ENCODE measurements around the gene CORIN. TPM values are rescaled to one million over a fixed set of nuclear protein-coding genes. Genes with fewer than 3 reads are reported as not detected.

Gene CORIN
- total RNA-seq, 2 experiments from 2014 or later: 0.22 TPM; not detected in 1

DNA sequence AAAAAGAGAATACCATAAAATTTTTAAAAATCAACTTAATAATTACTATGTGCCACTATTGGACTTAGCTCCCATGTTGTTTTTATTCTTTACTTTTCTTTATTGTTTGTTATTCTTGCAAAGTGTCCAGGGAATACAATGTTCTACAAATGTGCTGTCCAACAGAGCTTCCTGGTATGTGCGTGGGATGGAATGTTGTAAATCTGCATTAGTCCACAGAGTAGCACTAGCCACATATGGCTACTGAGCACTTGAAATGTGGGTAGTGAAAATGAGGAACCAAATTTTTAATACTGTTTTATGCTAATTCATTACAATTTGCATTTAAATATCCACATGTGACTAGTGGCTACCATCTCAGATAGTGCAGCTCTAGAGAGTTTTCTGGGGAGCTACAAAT, 14.3 kb upstream of the CORIN start:
- no peak for DNase-seq
- no peaks in the 10 kb centered on the region for H3K27me3 Mint-ChIP-seq
- no peaks in the 10 kb centered on the region for H3K9me3 Mint-ChIP-seq
- ChIA-PET CTCF (interaction anchor here (0.7 kb wide), 1 partner anchor 483 kb away, joined by 3 read pairs; no protein-coding TSS in a partner anchor), POLR2A (no interaction called here)
- no peaks in the 10 kb centered on the region for H3K4me1 Mint-ChIP-seq
- H3K27ac Mint-ChIP-seq: no peak overlapping the region
- H3K36me3 Mint-ChIP-seq (ENCODE audit: low read depth): peaks cover 12% of the 10 kb centered on the region
- H3K4me3 Mint-ChIP-seq: no peak overlapping the region

DNA sequence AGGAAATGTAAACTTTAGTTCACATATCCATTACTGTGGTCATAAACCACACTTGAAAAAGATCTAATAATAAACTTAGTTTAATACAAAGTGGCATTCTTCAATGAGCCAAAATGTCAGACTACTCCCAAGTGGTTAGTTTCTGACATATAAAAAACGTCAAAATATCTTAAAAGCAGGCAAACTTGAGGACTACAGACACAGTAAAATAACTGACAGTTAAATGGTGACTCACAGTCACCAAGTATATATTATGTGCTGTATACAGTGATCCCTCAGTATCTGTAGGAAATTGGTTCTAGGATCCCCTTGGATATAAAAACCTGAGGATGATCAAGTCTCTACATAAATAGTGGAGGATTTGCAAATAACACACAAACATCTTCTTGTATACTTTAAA, 11.6 kb upstream of the CORIN start:
- DNase-seq: no peak
- no peaks in the 10 kb centered on the region for H3K9me3 Mint-ChIP-seq
- H3K27ac Mint-ChIP-seq: no peak overlapping the region
- no peaks in the 10 kb centered on the region for H3K4me1 Mint-ChIP-seq
- POLR2A ChIA-PET: no interaction called here
- CTCF ChIA-PET: no interaction called here
- no peaks in the 10 kb centered on the region for H3K27me3 Mint-ChIP-seq
- H3K36me3 Mint-ChIP-seq (ENCODE audit: low read depth): peaks cover 23% of the 10 kb centered on the region
- H3K4me3 Mint-ChIP-seq: no peak overlapping the region

- Mint-ChIP-seq H3K4me3 (no peak overlapping the region), H3K27ac (no peak overlapping the region), H3K27me3 (no peaks in the 10 kb centered on the region), H3K36me3 (ENCODE audit: low read depth) (peaks cover 32% of the 10 kb centered on the region), H3K4me1 (no peaks in the 10 kb centered on the region), H3K9me3 (no peaks in the 10 kb centered on the region)
- ChIA-PET POLR2A (no interaction called here), CTCF (interaction anchor here (0.9 kb wide), 1 partner anchor 11 kb away, joined by 3 read pairs; the partner anchor contains the start of gene CORIN)
- DNase-seq: no peak
These were observed 10.2 kb upstream of the CORIN start for GRCh38 chr4:47848041-47848440.

- H3K4me1 Mint-ChIP-seq: peaks cover 1% of the 10 kb centered on the region
- no peak overlapping the region for H3K4me3 Mint-ChIP-seq
- ChIA-PET CTCF (no interaction called here), POLR2A (no interaction called here)
- no peak for DNase-seq
- peaks cover 2% of the 10 kb centered on the region for H3K27me3 Mint-ChIP-seq
- H3K27ac Mint-ChIP-seq: no peak overlapping the region
- peaks cover 22% of the 10 kb centered on the region for H3K36me3 Mint-ChIP-seq (ENCODE audit: low read depth)
- H3K9me3 Mint-ChIP-seq: no peaks in the 10 kb centered on the region
These were observed 5.1 kb upstream of the CORIN start for GRCh38 chr4:47842985-47843384.

DNA sequence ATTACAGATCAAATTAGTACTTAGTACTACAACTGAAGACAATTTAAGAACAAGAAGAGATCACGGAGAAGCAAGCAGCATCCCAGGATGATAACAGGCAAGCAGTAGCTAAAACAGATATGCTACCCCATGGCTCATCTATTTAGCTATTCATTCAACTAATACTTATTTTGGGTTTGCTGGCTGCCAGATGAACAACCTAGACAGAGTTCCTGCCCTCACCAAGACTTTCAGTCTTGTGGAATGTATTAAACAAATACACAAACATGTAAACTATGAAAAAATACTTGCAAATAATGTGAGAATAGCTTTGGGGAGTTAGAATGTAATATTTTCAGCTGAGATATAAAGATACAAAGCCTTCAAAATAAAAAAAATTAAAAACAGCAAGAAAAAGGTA, 2.4 kb upstream of the CORIN start:
- Mint-ChIP-seq H3K27ac (no peak overlapping the region), H3K4me3 (no peak overlapping the region), H3K4me1 (peaks cover 23% of the 10 kb centered on the region), H3K9me3 (no peaks in the 10 kb centered on the region), H3K36me3 (ENCODE audit: low read depth) (peaks cover 9% of the 10 kb centered on the region), H3K27me3 (peaks cover 12% of the 10 kb centered on the region)
- no peak for DNase-seq
- ChIA-PET CTCF (interaction anchor here (1.0 kb wide), 1 partner anchor 87 kb away, joined by 3 read pairs; no protein-coding TSS in a partner anchor), POLR2A (no interaction called here)

- Mint-ChIP-seq H3K36me3 (ENCODE audit: low read depth) (peaks cover 7% of the 10 kb centered on the region), H3K4me3 (no peak overlapping the region), H3K27me3 (peaks cover 12% of the 10 kb centered on the region), H3K9me3 (no peaks in the 10 kb centered on the region), H3K4me1 (peaks cover 24% of the 10 kb centered on the region), H3K27ac (no peak overlapping the region)
- ChIA-PET CTCF (interaction anchor here (0.9 kb wide), 2 partner anchors 134 to 153 kb away, joined by 3 read pairs; no protein-coding TSS in a partner anchor), POLR2A (no interaction called here)
- DNase-seq: peak; percentile 41
These were observed 1.4 kb upstream of the CORIN start for GRCh38 chr4:47839259-47839658.

DNA sequence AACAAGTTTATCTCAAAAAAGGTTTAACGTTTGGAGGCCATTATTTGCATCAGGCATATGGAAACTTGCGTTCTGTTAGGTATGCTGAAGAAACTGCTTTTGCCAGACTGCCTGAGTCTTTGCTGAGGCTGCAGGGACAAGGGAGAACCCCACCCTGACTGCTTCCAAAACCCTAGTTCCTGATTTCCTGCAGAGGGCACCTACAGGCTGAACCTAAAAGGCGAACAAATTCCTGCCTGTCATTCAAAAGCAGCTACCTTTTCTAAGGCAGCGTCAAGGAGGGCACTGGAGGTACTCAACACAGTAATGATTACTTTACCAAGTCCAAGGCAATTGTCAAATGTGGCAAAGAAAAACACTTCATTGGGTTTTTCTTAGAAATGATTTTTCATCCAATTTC, 578 bp upstream of the CORIN start:
- Mint-ChIP-seq H3K9me3 (no peaks in the 10 kb centered on the region), H3K4me3 (peak overlapping the region; percentile 77), H3K4me1 (peaks cover 24% of the 10 kb centered on the region), H3K27ac (no peak overlapping the region), H3K27me3 (peaks cover 17% of the 10 kb centered on the region), H3K36me3 (ENCODE audit: low read depth) (no peaks in the 10 kb centered on the region)
- CTCF ChIA-PET: no interaction called here
- POLR2A ChIA-PET: no interaction called here
- no peak for DNase-seq

DNA sequence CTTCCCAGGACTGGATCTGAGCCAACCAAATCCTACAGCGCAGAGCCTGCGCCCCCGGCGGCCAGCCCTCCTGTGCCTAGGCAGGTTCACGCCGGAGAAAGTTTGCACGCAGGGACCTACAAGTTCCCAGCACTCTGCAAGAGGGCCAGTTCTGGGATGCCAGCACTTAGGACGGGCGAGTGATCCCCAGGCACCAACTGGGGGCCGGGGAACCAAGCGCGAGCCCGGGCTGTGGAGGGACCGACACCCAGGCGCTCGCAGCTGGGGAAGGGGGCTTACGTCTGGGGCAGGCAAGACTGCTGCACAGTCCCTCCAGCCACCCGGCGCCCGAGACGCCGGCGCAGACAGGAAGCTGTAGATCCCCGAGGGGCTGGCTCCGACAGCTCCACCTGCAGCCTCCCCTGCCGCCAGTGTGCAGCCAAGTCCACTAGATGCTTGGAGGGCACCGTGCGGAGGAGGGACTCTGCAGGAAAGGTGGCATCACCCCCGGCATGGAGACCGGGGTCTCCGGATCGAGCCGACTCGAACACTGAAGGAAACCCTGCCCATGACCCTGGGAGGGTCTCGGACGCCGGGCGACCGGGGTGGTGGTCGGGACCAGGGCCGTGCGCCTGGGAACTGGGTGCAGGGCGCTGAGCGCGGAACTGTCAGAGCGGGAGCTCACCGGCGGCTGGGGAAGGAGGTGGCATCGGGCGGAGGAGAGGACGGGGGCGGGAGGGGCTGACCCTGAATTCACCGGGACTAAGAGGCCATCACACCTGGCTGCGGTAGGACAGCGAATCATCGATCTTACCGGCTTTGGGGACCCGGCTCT, 566 bp downstream of the CORIN start:
- Mint-ChIP-seq H3K27ac (peak overlapping the region; percentile 58), H3K9me3 (no peaks in the 10 kb centered on the region), H3K4me1 (peaks cover 24% of the 10 kb centered on the region), H3K27me3 (peaks cover 22% of the 10 kb centered on the region), H3K36me3 (ENCODE audit: low read depth) (no peaks in the 10 kb centered on the region), H3K4me3 (peak overlapping the region; percentile 77)
- ChIA-PET POLR2A (no interaction called here), CTCF (interaction anchor here (1.0 to 1.5 kb wide), 7 partner anchors 10 to 137 kb away, joined by 3 to 5 read pairs (median 4); no protein-coding TSS in a partner anchor)
- DNase-seq: peak; percentile 43

DNA sequence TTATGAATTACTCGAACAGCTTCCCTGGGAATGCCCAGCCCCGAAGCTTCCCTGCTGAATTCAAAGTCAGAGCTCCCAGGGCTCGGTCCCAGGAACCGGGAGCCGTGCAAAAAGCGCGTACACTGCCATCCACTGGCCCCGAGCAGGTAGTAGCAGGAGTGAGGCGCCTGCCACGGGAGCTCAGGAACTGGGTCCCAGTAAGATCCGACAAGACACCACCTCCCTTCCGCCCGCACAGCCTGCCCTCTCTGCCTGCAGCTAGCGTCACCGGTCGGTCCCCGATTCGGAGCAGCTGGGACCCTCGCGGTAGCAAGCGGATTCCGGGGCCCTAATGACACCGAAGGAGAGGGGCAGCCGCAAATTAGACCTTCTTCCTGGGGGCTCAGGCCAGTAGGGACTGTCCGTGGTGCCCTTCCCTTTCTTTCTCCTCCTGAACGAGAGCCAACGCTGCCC, 1.2 kb downstream of the CORIN start:
- Mint-ChIP-seq H3K27me3 (peaks cover 22% of the 10 kb centered on the region), H3K4me1 (peaks cover 27% of the 10 kb centered on the region), H3K36me3 (ENCODE audit: low read depth) (no peaks in the 10 kb centered on the region), H3K27ac (peak overlapping the region; percentile 58), H3K9me3 (no peaks in the 10 kb centered on the region), H3K4me3 (peak overlapping the region; percentile 77)
- CTCF ChIA-PET: interaction anchor here (0.7 to 1.5 kb wide), 7 partner anchors 11 to 136 kb away, joined by 3 to 5 read pairs (median 3); no protein-coding TSS in a partner anchor
- peak; percentile 63 for DNase-seq
- POLR2A ChIA-PET: no interaction called here

DNA sequence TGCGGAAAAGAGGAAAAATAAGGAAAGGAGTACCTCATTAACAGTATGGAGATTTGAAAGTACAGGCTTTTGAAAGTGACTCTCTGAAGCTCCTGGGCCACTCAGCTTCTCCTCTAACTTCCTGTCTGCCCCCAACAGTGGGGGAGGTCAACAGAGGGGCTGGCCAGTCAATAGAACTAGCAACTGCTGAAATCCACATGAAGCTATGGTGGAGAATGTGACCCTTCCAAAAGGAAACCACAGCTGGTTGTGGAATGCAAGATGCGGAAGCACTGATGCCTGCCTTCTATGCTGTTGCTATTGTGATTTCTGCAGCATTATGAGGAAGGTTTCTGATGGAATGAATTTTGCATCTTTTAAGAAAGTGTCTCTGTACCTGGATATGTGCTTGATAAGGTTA, 2.4 kb downstream of the CORIN start:
- Mint-ChIP-seq H3K9me3 (no peaks in the 10 kb centered on the region), H3K36me3 (ENCODE audit: low read depth) (no peaks in the 10 kb centered on the region), H3K27ac (no peak overlapping the region), H3K27me3 (peaks cover 22% of the 10 kb centered on the region), H3K4me3 (peak overlapping the region; percentile 77), H3K4me1 (peaks cover 35% of the 10 kb centered on the region)
- DNase-seq: no peak
- POLR2A ChIA-PET: no interaction called here
- CTCF ChIA-PET: interaction anchor here (1.5 kb wide), 1 partner anchor 10 kb away, joined by 4 read pairs; no protein-coding TSS in a partner anchor

DNA sequence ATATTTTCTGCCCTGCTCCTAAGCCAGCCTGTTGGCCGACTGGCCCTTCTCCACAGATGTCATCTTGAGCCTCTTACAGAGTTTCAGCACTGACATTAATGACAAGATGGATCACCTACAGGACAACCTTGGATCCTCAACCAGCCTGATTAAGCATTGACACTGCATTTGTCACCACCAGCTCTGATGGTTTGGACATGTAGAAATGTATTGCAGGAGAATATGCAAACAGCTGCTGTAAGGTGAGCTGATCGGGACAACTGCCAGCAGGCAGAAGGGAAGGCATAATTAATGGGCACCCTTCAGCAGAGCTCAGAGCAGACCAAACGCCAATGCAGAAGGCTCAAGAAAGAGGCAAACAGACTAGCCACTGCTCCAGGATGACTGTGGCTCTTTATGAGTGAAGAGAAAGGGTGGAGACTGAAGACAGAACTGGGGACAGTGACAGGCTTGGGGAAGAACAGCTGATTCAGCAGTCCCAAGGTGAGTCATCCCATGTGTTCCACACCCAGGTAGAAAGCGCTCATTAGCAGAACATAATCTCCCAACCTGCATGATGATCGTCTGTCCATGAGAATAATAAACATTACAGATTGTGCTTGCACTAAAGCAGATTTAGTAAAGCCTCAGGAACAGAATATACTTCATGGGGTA, 6.7 kb downstream of the CORIN start:
- H3K4me1 Mint-ChIP-seq: peaks cover 37% of the 10 kb centered on the region
- H3K9me3 Mint-ChIP-seq: no peaks in the 10 kb centered on the region
- no peak overlapping the region for H3K27ac Mint-ChIP-seq
- CTCF ChIA-PET: no interaction called here
- POLR2A ChIA-PET: no interaction called here
- peaks cover 14% of the 10 kb centered on the region for H3K27me3 Mint-ChIP-seq
- no peak overlapping the region for H3K4me3 Mint-ChIP-seq
- no peaks in the 10 kb centered on the region for H3K36me3 Mint-ChIP-seq (ENCODE audit: low read depth)
- DNase-seq: no peak

GRCh38 chr4:47830265-47831025, 7.4 kb downstream of the CORIN start:
- peaks cover 30% of the 10 kb centered on the region for H3K4me1 Mint-ChIP-seq
- ChIA-PET POLR2A (no interaction called here), CTCF (interaction anchor here (0.5 kb wide), 1 partner anchor 82 kb away, joined by 3 read pairs; no protein-coding TSS in a partner anchor)
- H3K27me3 Mint-ChIP-seq: peaks cover 10% of the 10 kb centered on the region
- H3K27ac Mint-ChIP-seq: no peak overlapping the region
- H3K4me3 Mint-ChIP-seq: no peak overlapping the region
- no peaks in the 10 kb centered on the region for H3K9me3 Mint-ChIP-seq
- no peaks in the 10 kb centered on the region for H3K36me3 Mint-ChIP-seq (ENCODE audit: low read depth)
- no peak for DNase-seq

- DNase-seq: no peak
- H3K4me1 Mint-ChIP-seq: peaks cover 27% of the 10 kb centered on the region
- no peak overlapping the region for H3K27ac Mint-ChIP-seq
- ChIA-PET CTCF (no interaction called here), POLR2A (no interaction called here)
- peaks cover 10% of the 10 kb centered on the region for H3K27me3 Mint-ChIP-seq
- no peak overlapping the region for H3K4me3 Mint-ChIP-seq
- no peaks in the 10 kb centered on the region for H3K9me3 Mint-ChIP-seq
- H3K36me3 Mint-ChIP-seq (ENCODE audit: low read depth): no peaks in the 10 kb centered on the region
These were observed 8.4 kb downstream of the CORIN start for GRCh38 chr4:47829438-47829837.
